ENCODE measurements around the gene PRSS1. TPM values are rescaled to one million over a fixed set of nuclear protein-coding genes. Genes with fewer than 3 reads are reported as not detected.

PRSS1 gene
- total RNA-seq, 1 donor from 2014 or later: not detected

DNA sequence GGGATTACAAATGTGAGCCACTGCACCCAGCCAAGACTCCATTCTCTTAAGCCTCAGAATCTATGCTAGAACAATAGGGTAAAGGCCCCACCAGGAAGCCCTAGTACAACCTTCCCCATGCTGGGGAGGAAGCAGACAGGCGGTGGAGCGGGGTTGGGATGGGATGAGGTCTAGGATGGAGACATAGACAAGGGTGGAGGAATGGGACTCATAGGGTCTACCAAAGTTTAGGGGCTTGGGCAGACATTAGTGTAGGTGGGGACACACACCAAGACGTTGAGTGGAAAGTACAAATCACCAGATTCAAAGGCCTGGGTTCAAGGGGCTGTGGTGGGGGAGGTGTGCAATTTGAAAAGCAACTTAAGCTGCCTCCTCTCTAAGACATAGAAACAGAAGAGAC is 40.8 kb downstream of the PRSS1 start:
- TF ChIP-seq EZH2phosphoT487 (IDR thresholded peaks at IDR 0.05): no peak
- no peak for TF ChIP-seq CTCF (IDR thresholded peaks at IDR 0.05)
- no peak for TF ChIP-seq EZH2 (IDR thresholded peaks at IDR 0.05)
- no peaks in the 10 kb centered on the region for H3K79me2 ChIP-seq (ENCODE audit: low read depth)
- H4K20me1 ChIP-seq (ENCODE audit: low read depth): no peaks in the 10 kb centered on the region
- no peaks in the 10 kb centered on the region for H3K9me3 ChIP-seq (ENCODE audit: low read depth)
- Mint-ChIP-seq H3K27me3 (ENCODE audit: insufficient read depth, low read depth) (peaks cover 17% of the 10 kb centered on the region), H3K4me1 (no peaks in the 10 kb centered on the region), H3K9me3 (no peaks in the 10 kb centered on the region), H3K4me3 (no peak overlapping the region), H3K27ac (no peak overlapping the region), H3K36me3 (no peaks in the 10 kb centered on the region)
- no peak overlapping the region for H3K9ac ChIP-seq
- H3K27ac ChIP-seq: no peak overlapping the region
- H3K36me3 ChIP-seq: no peaks in the 10 kb centered on the region
- peaks cover 13% of the 10 kb centered on the region for H3K27me3 ChIP-seq
- no peak overlapping the region for H3K4me2 ChIP-seq
- DNase-seq (ENCODE audit: low spot score): no peak
- no peaks in the 10 kb centered on the region for H3K4me1 ChIP-seq
- H2AFZ ChIP-seq (replicated peaks): no peak overlapping the region
- no peaks in the 10 kb centered on the region for H3F3A ChIP-seq (ENCODE audit: low read depth)
- no peak overlapping the region for H3K4me3 ChIP-seq

- TF ChIP-seq EZH2 (IDR thresholded peaks at IDR 0.05) (no peak), EZH2phosphoT487 (IDR thresholded peaks at IDR 0.05) (no peak), CTCF (IDR thresholded peaks at IDR 0.05) (no peak)
- H3K27me3 Mint-ChIP-seq (ENCODE audit: insufficient read depth, low read depth): peaks cover 22% of the 10 kb centered on the region
Measured at GRCh38 chr7:142790555-142790954, 41.3 kb downstream of the PRSS1 start.

GRCh38 chr7:142791502-142791901 is 42.2 kb downstream of the PRSS1 start:
- Mint-ChIP-seq H3K36me3 (no peaks in the 10 kb centered on the region), H3K27ac (no peak overlapping the region), H3K27me3 (ENCODE audit: insufficient read depth, low read depth) (peaks cover 31% of the 10 kb centered on the region), H3K9me3 (peaks cover 2% of the 10 kb centered on the region), H3K4me1 (peaks cover 7% of the 10 kb centered on the region), H3K4me3 (no peak overlapping the region)
- H3K27me3 ChIP-seq: peaks cover 27% of the 10 kb centered on the region
- H3K4me2 ChIP-seq: no peak overlapping the region
- H2AFZ ChIP-seq (replicated peaks): no peak overlapping the region
- no peak overlapping the region for H3K27ac ChIP-seq
- H4K20me1 ChIP-seq (ENCODE audit: low read depth): no peaks in the 10 kb centered on the region
- no peak for DNase-seq (ENCODE audit: low spot score)
- H3K4me3 ChIP-seq: no peak overlapping the region
- peaks cover 3% of the 10 kb centered on the region for H3K4me1 ChIP-seq
- H3K79me2 ChIP-seq (ENCODE audit: low read depth): no peaks in the 10 kb centered on the region
- TF ChIP-seq CTCF (IDR thresholded peaks at IDR 0.05) (no peak), EZH2 (IDR thresholded peaks at IDR 0.05) (no peak), EZH2phosphoT487 (IDR thresholded peaks at IDR 0.05) (no peak)
- no peaks in the 10 kb centered on the region for H3F3A ChIP-seq (ENCODE audit: low read depth)
- no peaks in the 10 kb centered on the region for H3K9me3 ChIP-seq (ENCODE audit: low read depth)
- H3K36me3 ChIP-seq: no peaks in the 10 kb centered on the region
- H3K9ac ChIP-seq: no peak overlapping the region

More at GRCh38 chr7:142790555-142790954, 41.3 kb downstream of the PRSS1 start:
- Mint-ChIP-seq H3K36me3 (no peaks in the 10 kb centered on the region), H3K4me3 (no peak overlapping the region), H3K27ac (no peak overlapping the region), H3K4me1 (no peaks in the 10 kb centered on the region), H3K9me3 (no peaks in the 10 kb centered on the region)
- Histone ChIP-seq H3K27ac (no peak overlapping the region), H3K4me3 (no peak overlapping the region), H2AFZ (replicated peaks) (no peak overlapping the region), H3K4me2 (no peak overlapping the region), H3K79me2 (ENCODE audit: low read depth) (no peaks in the 10 kb centered on the region), H3K36me3 (no peaks in the 10 kb centered on the region), H3K4me1 (no peaks in the 10 kb centered on the region), H3K27me3 (peaks cover 18% of the 10 kb centered on the region), H4K20me1 (ENCODE audit: low read depth) (no peaks in the 10 kb centered on the region), H3K9ac (no peak overlapping the region), H3K9me3 (ENCODE audit: low read depth) (no peaks in the 10 kb centered on the region), H3F3A (ENCODE audit: low read depth) (no peaks in the 10 kb centered on the region)
- DNase-seq (ENCODE audit: low spot score): no peak
